GM23338 (cell line): ENCODE results near the gene CHCHD3. TPM values are rescaled to one million over a fixed set of nuclear protein-coding genes. Genes with fewer than 3 reads are reported as not detected.

Source experiments
- ATAC-seq: fragments of 200-7000 bp; cut with Tn5 transposase; 3 replicates; pipeline ENCODE4 v1.9.1; 2020
- DNase-seq: peaks from one replicate; pipeline ENCODE4 v3.0.0-alpha.2; 2015; ENCODE audit warnings: low spot score
- H2AFZ ChIP-seq: fragments of 200-600 bp; sonication (generic); 2 replicates; pipeline ENCODE4 v1.8.0; 2016; ENCODE audit warnings: antibody characterized with exemption, mild to moderate bottlenecking, moderate library complexity
- H3F3A ChIP-seq: fragments of 200-600 bp; sonication (generic); replicated peaks from 2 replicates; pipeline ENCODE4 v1.8.0; 2017; ENCODE audit warnings: antibody characterized with exemption, mixed run types, low read depth
- H3K27ac ChIP-seq: fragments of 200-600 bp; sonication (generic); 2 replicates; pipeline ENCODE4 v1.6.1; 2016; ENCODE audit warnings: low read depth
- H3K27me3 ChIP-seq: fragments of 200-600 bp; sonication (generic); 2 replicates; pipeline ENCODE4 v1.8.0; 2016; ENCODE audit warnings: mild to moderate bottlenecking, mixed run types, moderate library complexity; ENCODE audit not compliant: insufficient read depth
- H3K36me3 ChIP-seq: fragments of 200-600 bp; sonication (generic); 2 replicates; pipeline ENCODE4 v1.8.0; 2016; ENCODE audit warnings: mild to moderate bottlenecking; ENCODE audit not compliant: insufficient read depth
- H3K4me1 ChIP-seq: fragments of 200-600 bp; sonication (generic); 2 replicates; pipeline ENCODE4 v1.8.0; 2016; ENCODE audit warnings: mild to moderate bottlenecking, moderate library complexity; ENCODE audit not compliant: insufficient read depth
- H3K4me2 ChIP-seq: fragments of 200-600 bp; sonication (generic); 2 replicates; pipeline ENCODE4 v1.7.1; 2017; ENCODE audit warnings: mixed run types
- H3K4me3 ChIP-seq: fragments of 200-600 bp; sonication (generic); 2 replicates; pipeline ENCODE4 v1.6.1; 2016; ENCODE audit warnings: mixed run types
- H3K79me2 ChIP-seq: fragments of 200-600 bp; sonication (generic); replicated peaks from 2 replicates; pipeline ENCODE4 v1.8.0; 2017; ENCODE audit warnings: mild to moderate bottlenecking; ENCODE audit not compliant: insufficient read depth
- H3K9me2 ChIP-seq: fragments of 200-600 bp; sonication (generic); 2 replicates; pipeline ENCODE4 v1.8.0; 2017; ENCODE audit not compliant: insufficient read depth
- H4K20me1 ChIP-seq: fragments of 200-600 bp; sonication (generic); replicated peaks from 2 replicates; pipeline ENCODE4 v1.8.0; 2017; ENCODE audit warnings: mild to moderate bottlenecking; ENCODE audit not compliant: insufficient read depth
- H3K27ac Mint-ChIP-seq: 2 replicates; pipeline ENCODE4 v1.8.0; 2020; ENCODE audit warnings: inconsistent platforms, mild to moderate bottlenecking, moderate library complexity, mixed read lengths
- H3K27me3 Mint-ChIP-seq: 3 replicates; pipeline ENCODE4 v1.8.0; 2022; ENCODE audit warnings: low read depth, mild to moderate bottlenecking, moderate library complexity, mixed read lengths, inconsistent platforms; ENCODE audit not compliant: insufficient read depth, poor library complexity
- H3K36me3 Mint-ChIP-seq: 3 replicates; pipeline ENCODE4 v1.8.0; 2021; ENCODE audit warnings: low read depth, mild to moderate bottlenecking, inconsistent platforms, moderate library complexity, mixed read lengths
- H3K4me1 Mint-ChIP-seq: 3 replicates; pipeline ENCODE4 v1.8.0; 2020; ENCODE audit warnings: mild to moderate bottlenecking, inconsistent platforms, mixed read lengths
- H3K4me3 Mint-ChIP-seq: 3 replicates; pipeline ENCODE4 v1.8.0; 2021; ENCODE audit warnings: moderate library complexity, mild to moderate bottlenecking, inconsistent platforms, mixed read lengths
- H3K9me3 Mint-ChIP-seq: 3 replicates; pipeline ENCODE4 v1.8.0; 2020; ENCODE audit warnings: moderate library complexity, mild to moderate bottlenecking, inconsistent platforms, mixed read lengths
- CREB1 ChIP-seq: fragments of 250-450 bp; sonication (Bioruptor Pico); IDR thresholded peaks from 2 replicates; pipeline ENCODE4 v1.5.0; 2020; ENCODE audit warnings: low read depth, mild to moderate bottlenecking, moderate library complexity
- CTCF ChIP-seq, 2 experiments: fragments of 200-600 bp in 1 of 2; sonication (generic) in 1 of 2; conservative IDR thresholded peaks; 2 replicates each; pipeline versions ENCODE4 v1.5.1 to v1.6.1; 2016 to 2017; ENCODE audit warnings: antibody characterized with exemption in 2 of 2, low read depth in 2 of 2, mild to moderate bottlenecking in 2 of 2, moderate library complexity in 1 of 2
- ETS1 ChIP-seq: IDR thresholded peaks from 2 replicates; pipeline ENCODE4 v1.6.1; 2016; ENCODE audit warnings: antibody characterized with exemption
- EZH2 ChIP-seq: fragments of 200-600 bp; sonication (generic); IDR thresholded peaks from one replicate; pipeline ENCODE4 v1.8.0; 2017; ENCODE audit warnings: antibody characterized with exemption, mild to moderate bottlenecking, low read depth; ENCODE audit not compliant: unreplicated experiment
- EZH2phosphoT487 ChIP-seq: fragments of 200-600 bp; sonication (generic); IDR thresholded peaks from one replicate; pipeline ENCODE4 v1.8.1; 2018; ENCODE audit warnings: antibody characterized with exemption; ENCODE audit not compliant: unreplicated experiment
- JUNB ChIP-seq: IDR thresholded peaks from one replicate; pipeline ENCODE4 v1.6.1; 2016; ENCODE audit warnings: antibody characterized with exemption; ENCODE audit not compliant: unreplicated experiment
- NANOG ChIP-seq: IDR thresholded peaks from 2 replicates; pipeline ENCODE4 v1.6.1; 2016; ENCODE audit warnings: antibody characterized with exemption, borderline replicate concordance
- POLR2AphosphoS5 ChIP-seq: IDR thresholded peaks from 2 replicates; pipeline ENCODE4 v1.6.1; 2016; ENCODE audit warnings: antibody characterized with exemption, low read depth
- REST ChIP-seq: IDR thresholded peaks from one replicate; pipeline ENCODE4 v1.6.1; 2018; ENCODE audit warnings: antibody characterized with exemption; ENCODE audit not compliant: unreplicated experiment
- STAT1 ChIP-seq: IDR thresholded peaks from one replicate; pipeline ENCODE4 v1.6.1; 2016; ENCODE audit warnings: antibody characterized with exemption; ENCODE audit not compliant: unreplicated experiment
- ZNF114 ChIP-seq: fragments of 250-450 bp; sonication (Bioruptor Pico); IDR thresholded peaks from 2 replicates; pipeline ENCODE4 v1.5.0; 2020; ENCODE audit warnings: mild to moderate bottlenecking, moderate library complexity
- ZNF331 ChIP-seq: fragments of 250-450 bp; sonication (Bioruptor Pico); IDR thresholded peaks from 2 replicates; pipeline ENCODE4 v1.5.0; 2020; ENCODE audit warnings: low read depth, mild to moderate bottlenecking, moderate library complexity
- ZNF462 ChIP-seq: fragments of 250-450 bp; sonication (Bioruptor Pico); IDR thresholded peaks from 2 replicates; pipeline ENCODE4 v1.5.0; 2020; ENCODE audit warnings: mild to moderate bottlenecking, moderate library complexity
- polyA plus RNA-seq: library from polyadenylated mRNA; unstranded; fragments of >200 nt; fragmentation: Nextera tagmentation; extraction: Ambion mirVana; gene quantifications from 2 replicates; pipeline ENCODE4 v1.2.1, GENCODE V29; 2016
- total RNA-seq: library from RNA; depleted of rRNA; stranded (reverse); fragments of >200 nt; shearing (Covaris generic); gene quantifications from 2 replicates; pipeline ENCODE4 v1.2.3, GENCODE V29; 2014

The CHCHD3 gene
- total and polyA plus RNA-seq, 2 experiments from 2014 or later = 107 to 131 TPM

- DNase-seq (no peak), ATAC-seq (no peak)
- Mint-ChIP-seq H3K4me1 (no peaks in the 10 kb centered on the region; the same call in 2 of the 3 replicates), H3K27me3 (no peaks in the 10 kb centered on the region), H3K9me3 (peaks cover 28% of the 10 kb centered on the region), H3K4me3 (no peak overlapping the region), H3K27ac (no peak overlapping the region), H3K36me3 (peaks cover 47% of the 10 kb centered on the region)
- H2AFZ ChIP-seq = no peak overlapping the region
- no peaks in the 10 kb centered on the region for H3K4me1 ChIP-seq
- H3K27me3 ChIP-seq = no peaks in the 10 kb centered on the region
- H3K79me2 ChIP-seq = 0 out of 2 replicates have a peak, but pooled peaks cover 5% of the 10 kb centered on the region
- H3K4me3 ChIP-seq = no peak overlapping the region
- no peak overlapping the region for H3K4me2 ChIP-seq
- no peak overlapping the region for H3K27ac ChIP-seq
- H3K9me2 ChIP-seq = 0 out of 2 replicates have a peak, but pooled peaks cover 3% of the 10 kb centered on the region
- H3F3A ChIP-seq = no peaks in the 10 kb centered on the region
- 0 out of 2 replicates have a peak, but pooled peaks cover 6% of the 10 kb centered on the region for H4K20me1 ChIP-seq
- TF ChIP-seq POLR2AphosphoS5 (no peak), ETS1 (no peak), ZNF462 (CRISPR knock-in tag) (no peak), EZH2 (no peak), CREB1 (CRISPR knock-in tag) (no peak), EZH2phosphoT487 (no peak), JUNB (no peak), ZNF114 (CRISPR knock-in tag) (no peak), STAT1 (no peak), REST (no peak), NANOG (no peak), CTCF (conservative IDR thresholded peaks at IDR 0.05; ENCODE audit: low read depth in 2 of 2) (no peak), ZNF331 (CRISPR knock-in tag) (no peak)
- peaks cover 6% of the 10 kb centered on the region for H3K36me3 ChIP-seq
Observed at GRCh38 chr7:132895231-132895630, 186.7 kb downstream of the CHCHD3 start.
